HEK293T (cell line): ENCODE results near the gene SUN1.

Experiments used
- CTCF ChIA-PET: fragments of 350-600 bp; formaldehyde crosslinking; extraction: SDS; loops from one replicate; lab custom pipeline; 2021; ENCODE audit warnings: antibody characterized with exemption, inconsistent platforms; lab: Yijun Ruan, JAX
- POLR2A ChIA-PET: fragments of 350-600 bp; formaldehyde crosslinking; extraction: SDS; loops from one replicate; lab custom pipeline; 2020; ENCODE audit warnings: antibody characterized with exemption, inconsistent platforms; lab: Yijun Ruan, JAX
- DNase-seq: peaks from one replicate; pipeline ENCODE4 v3.0.0; 2012; ENCODE audit warnings: mixed read lengths; ENCODE audit errors: extremely low spot score
- ARNT ChIP-seq: fragments of 450-650 bp; IDR thresholded peaks from 2 replicates; pipeline ENCODE4 v1.6.1; 2017; ENCODE audit warnings: mild to moderate bottlenecking
- BHLHE40 ChIP-seq: fragments of 450-650 bp; IDR thresholded peaks from 2 replicates; pipeline ENCODE4 v1.6.1; 2016; ENCODE audit warnings: mild to moderate bottlenecking, moderate library complexity, borderline replicate concordance
- CTBP1 ChIP-seq: fragments of 450-650 bp; IDR thresholded peaks from 2 replicates; pipeline ENCODE4 v1.6.1; 2016; ENCODE audit warnings: borderline replicate concordance
- ELF4 ChIP-seq: fragments of 450-650 bp; IDR thresholded peaks from 2 replicates; pipeline ENCODE4 v1.6.1; 2017; ENCODE audit warnings: antibody characterized with exemption
- FOXA1 ChIP-seq: fragments of 450-650 bp; IDR thresholded peaks from 2 replicates; pipeline ENCODE4 v1.6.1; 2016; ENCODE audit warnings: mild to moderate bottlenecking
- FOXK2 ChIP-seq: fragments of 450-650 bp; IDR thresholded peaks from 2 replicates; pipeline ENCODE4 v1.6.1; 2016; ENCODE audit warnings: mild to moderate bottlenecking
- FOXM1 ChIP-seq: fragments of 450-650 bp; IDR thresholded peaks from 2 replicates; pipeline ENCODE4 v1.6.1; 2017; ENCODE audit warnings: mild to moderate bottlenecking, borderline replicate concordance
- HDGF ChIP-seq: fragments of 450-650 bp; IDR thresholded peaks from 2 replicates; pipeline ENCODE4 v1.6.1; 2017; ENCODE audit warnings: antibody characterized with exemption, borderline replicate concordance
- L3MBTL2 ChIP-seq: fragments of 450-650 bp; conservative IDR thresholded peaks from 2 replicates; pipeline ENCODE4 v1.6.1; 2016; ENCODE audit warnings: mild to moderate bottlenecking
- LEF1 ChIP-seq: fragments of 450-650 bp; IDR thresholded peaks from 2 replicates; pipeline ENCODE4 v1.6.1; 2017; ENCODE audit warnings: mild to moderate bottlenecking, borderline replicate concordance
- NFRKB ChIP-seq: fragments of 450-650 bp; IDR thresholded peaks from 2 replicates; pipeline ENCODE4 v1.6.1; 2016; ENCODE audit warnings: mild to moderate bottlenecking, moderate library complexity
- SP1 ChIP-seq: fragments of 450-650 bp; IDR thresholded peaks from 2 replicates; pipeline ENCODE4 v1.6.1; 2017
- SUZ12 ChIP-seq: fragments of 450-650 bp; IDR thresholded peaks from 2 replicates; pipeline ENCODE4 v1.6.1; 2016; ENCODE audit warnings: mild to moderate bottlenecking
- TARDBP ChIP-seq: fragments of 450-650 bp; IDR thresholded peaks from 2 replicates; pipeline ENCODE4 v1.6.1; 2016
- ZNF384 ChIP-seq: fragments of 450-650 bp; IDR thresholded peaks from 2 replicates; pipeline ENCODE4 v1.6.1; 2016
- TF ChIP-seq, protein P1 (sequence below): fragments of 450-650 bp; IDR thresholded peaks from 2 replicates; pipeline ENCODE4 v1.6.1; 2016

The SUN1 gene

GRCh38 chr7:821688-822087, 10.6 kb upstream of the SUN1 start:
- no peak for DNase-seq
- TF ChIP-seq SP1 (no peak), ARNT (no peak), BHLHE40 (no peak), SUZ12 (no peak), NFRKB (no peak)
- TF ChIP-seq, protein P1, sequence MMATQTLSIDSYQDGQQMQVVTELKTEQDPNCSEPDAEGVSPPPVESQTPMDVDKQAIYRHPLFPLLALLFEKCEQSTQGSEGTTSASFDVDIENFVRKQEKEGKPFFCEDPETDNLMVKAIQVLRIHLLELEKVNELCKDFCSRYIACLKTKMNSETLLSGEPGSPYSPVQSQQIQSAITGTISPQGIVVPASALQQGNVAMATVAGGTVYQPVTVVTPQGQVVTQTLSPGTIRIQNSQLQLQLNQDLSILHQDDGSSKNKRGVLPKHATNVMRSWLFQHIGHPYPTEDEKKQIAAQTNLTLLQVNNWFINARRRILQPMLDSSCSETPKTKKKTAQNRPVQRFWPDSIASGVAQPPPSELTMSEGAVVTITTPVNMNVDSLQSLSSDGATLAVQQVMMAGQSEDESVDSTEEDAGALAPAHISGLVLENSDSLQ, result 0 out of 2 replicates have a peak, but pooled peaks have one; percentile 5
- ChIA-PET CTCF (interaction anchor here (0.7 kb wide), 1 partner anchor 50 kb away, joined by 3 read pairs; no protein-coding TSS in a partner anchor), POLR2A (no interaction called here)

GRCh38 chr7:822692-823276, 9.5 kb upstream of the SUN1 start:
- TF ChIP-seq ARNT (no peak), CTBP1 (no peak), FOXM1 (no peak), SUZ12 (no peak), FOXA1 (no peak), TARDBP (no peak), BHLHE40 (no peak), SP1 (no peak), L3MBTL2 (no peak), ELF4 (no peak), LEF1 (no peak), NFRKB (no peak), HDGF (no peak)
- TF ChIP-seq, protein P1, result no peak
- DNase-seq, result no peak
- POLR2A ChIA-PET, result no interaction called here
- CTCF ChIA-PET, result no interaction called here

GRCh38 chr7:823649-824048, 8.6 kb upstream of the SUN1 start:
- ChIA-PET POLR2A (no interaction called here), CTCF (no interaction called here)
- TF ChIP-seq NFRKB (no peak), FOXK2 (no peak), L3MBTL2 (no peak), BHLHE40 (no peak), ELF4 (no peak), SUZ12 (no peak), FOXM1 (no peak), HDGF (no peak), LEF1 (no peak), SP1 (no peak), FOXA1 (no peak), TARDBP (no peak), ZNF384 (no peak), ARNT (no peak), CTBP1 (no peak)
- TF ChIP-seq, protein P1, result no peak
- no peak for DNase-seq

GRCh38 chr7:824081-824480, 8.2 kb upstream of the SUN1 start:
- DNase-seq, result no peak
- POLR2A ChIA-PET, result no interaction called here
- CTCF ChIA-PET, result no interaction called here
- TF ChIP-seq TARDBP, result no peak
- TF ChIP-seq, protein P1, result no peak

GRCh38 chr7:824664-825063, 7.6 kb upstream of the SUN1 start:
- TF ChIP-seq FOXM1 (no peak), SUZ12 (no peak), NFRKB (no peak)
- no peak for DNase-seq
- CTCF ChIA-PET, result no interaction called here
- POLR2A ChIA-PET, result no interaction called here

DNA sequence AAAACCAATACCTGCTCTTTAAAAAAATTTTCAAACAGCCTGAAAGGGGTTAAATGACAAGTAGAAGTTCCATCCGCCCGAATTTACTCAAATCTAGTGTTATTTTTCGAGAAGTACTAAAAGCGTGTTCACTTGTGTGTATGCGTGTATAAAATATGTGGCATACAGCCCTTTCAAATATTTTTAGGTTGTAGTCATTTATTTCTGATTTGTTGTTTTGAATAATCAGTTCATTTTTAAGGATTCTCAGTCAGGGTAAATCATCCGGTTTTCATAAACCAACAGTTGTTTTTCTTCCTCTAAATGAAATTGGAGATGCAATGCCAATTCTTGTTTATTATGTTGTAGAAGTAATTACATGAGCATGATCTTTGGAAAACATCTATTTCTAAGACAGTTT, 6.9 kb upstream of the SUN1 start:
- ChIA-PET POLR2A (no interaction called here), CTCF (no interaction called here)
- TF ChIP-seq FOXM1 (no peak), TARDBP (no peak), SP1 (no peak), FOXA1 (no peak), HDGF (no peak), L3MBTL2 (no peak), CTBP1 (no peak), BHLHE40 (no peak), ELF4 (no peak), ARNT (no peak), ZNF384 (no peak), SUZ12 (no peak)
- DNase-seq, result no peak
